Measurements from ENCODE around the gene FOLR1. TPM values are rescaled to one million over a fixed set of nuclear protein-coding genes. Genes with fewer than 3 reads are reported as not detected.

FOLR1 gene
- total RNA-seq, 1 experiment from 2014 or later = 4.8 TPM

GRCh38 chr11:72228844-72229231 is 36.9 kb downstream of the FOLR1 start:
- Histone ChIP-seq H3K9me3 (ENCODE audit: control insufficient read depth in 1 of 2, insufficient read depth in 1 of 2, low read depth in 1 of 2, low read length in 2 of 2) (no peaks in the 10 kb centered on the region), H3K4me1 (ENCODE audit: control insufficient read depth in 1 of 2, insufficient read depth in 2 of 2, low read length in 2 of 2) (peaks cover 9 to 22% of the 10 kb centered on the region in 2 experiments; a peak in 3 of 4 replicates), H3K27me3 (ENCODE audit: insufficient read depth, low read length) (no peaks in the 10 kb centered on the region), H2AFZ (ENCODE audit: low read depth, low read length, poor library complexity, severe bottlenecking) (no peak overlapping the region), H3K4me3 (replicated peaks in 1 of 2; ENCODE audit: low read depth in 1 of 2, low read length in 2 of 2) (no peak overlapping the region), H3K79me2 (ENCODE audit: insufficient read depth, low read length) (peaks cover 10% of the 10 kb centered on the region; the same call in 1 of the 2 replicates), H3K36me3 (ENCODE audit: control insufficient read depth in 1 of 2, insufficient read depth in 2 of 2, low read length in 2 of 2) (peaks cover 9 to 22% of the 10 kb centered on the region in 2 experiments; a peak in 3 of 4 replicates), H3K9ac (ENCODE audit: low read length) (no peak overlapping the region), H3K4me2 (ENCODE audit: low read length) (no peak overlapping the region), H3K9me2 (ENCODE audit: insufficient read depth) (no peaks in the 10 kb centered on the region), H3K27ac (ENCODE audit: low read depth, low read length) (no peak overlapping the region), H4K20me1 (ENCODE audit: insufficient read depth) (no peaks in the 10 kb centered on the region)
- RAD21 ChIA-PET (ENCODE audit: low non-redundant PET in 1 of 2, low total read pairs in 2 of 2, uncharacterized antibody in 2 of 2, unreplicated experiment in 2 of 2) = no interaction called here
- CTCF ChIA-PET = interaction anchor here (1.0 kb wide), 1 partner anchor 9 kb away, joined by 5 read pairs; no protein-coding TSS in a partner anchor
- ATAC-seq = no peak
- intact Hi-C loops (cut with micrococcal nuclease) = loop anchor here (10.0 kb wide), 1 partner anchor 206 kb away; the partner anchor contains the start of gene CLPB
- POLR2A ChIA-PET = no interaction called here
- no peak for DNase-seq (ENCODE audit: low read depth, low spot score)
- BruUV-seq (replicated peaks) = no TSS peak
- no peak for TF ChIP-seq TCF7L2 (IDR thresholded peaks at IDR 0.05; ENCODE audit: borderline replicate concordance, extremely low read depth, insufficient read depth, insufficient read length)
- TF ChIP-seq MAX (IDR thresholded peaks at IDR 0.05) = no peak
- TF ChIP-seq EZH2phosphoT487 (IDR thresholded peaks at IDR 0.05; ENCODE audit: borderline replicate concordance) = no peak
- no peak for TF ChIP-seq CTCF (IDR thresholded peaks at IDR 0.05 in 2 of 3, conservative IDR thresholded peaks at IDR 0.05 in 1 of 3; ENCODE audit: borderline replicate concordance in 1 of 3, insufficient read depth in 1 of 3, low read depth in 2 of 3, low read length in 2 of 3)
- TF ChIP-seq ZNF274 (IDR thresholded peaks at IDR 0.05; ENCODE audit: low read depth, low read length) = no peak
- no peak for TF ChIP-seq SIN3A (IDR thresholded peaks at IDR 0.05; ENCODE audit: low read depth)
- TF ChIP-seq ELF1 (IDR thresholded peaks at IDR 0.05; ENCODE audit: borderline replicate concordance, low read depth) = no peak
- TF ChIP-seq REST (IDR thresholded peaks at IDR 0.05; ENCODE audit: low read depth) = no peak
- no peak for TF ChIP-seq POLR2A (IDR thresholded peaks at IDR 0.05; ENCODE audit: borderline replicate concordance, extremely low read depth, insufficient read depth, insufficient read length)
- TF ChIP-seq CEBPB (IDR thresholded peaks at IDR 0.05; ENCODE audit: low read depth) = no peak
- no peak for TF ChIP-seq YY1 (IDR thresholded peaks at IDR 0.05; ENCODE audit: extremely low read depth, insufficient replicate concordance, low read depth, low read length)
- TF ChIP-seq ZBTB33 (IDR thresholded peaks at IDR 0.05; ENCODE audit: extremely low read depth, insufficient replicate concordance, low read length) = no peak
- no peak for TF ChIP-seq SRF (IDR thresholded peaks at IDR 0.05; ENCODE audit: low read depth)

Measured in HCT116 (cell line).